ENCODE measurements around the gene MFRP.

The MFRP gene

GRCh38 chr11:119318240-119319135 is 28.0 kb downstream of the MFRP start:
- peak; percentile 34 for DNase-seq (ENCODE audit: low spot score)

- no peak for DNase-seq (ENCODE audit: low spot score)
These were observed 28.8 kb downstream of the MFRP start for GRCh38 chr11:119317592-119318239.

- no peak for DNase-seq (ENCODE audit: low spot score)
These were observed 29.5 kb downstream of the MFRP start, which contains the start of gene MCAM for GRCh38 chr11:119316729-119317591. TSS of gene MCAM (minus strand) at chr11:119317130. CDS start at chr11:119317101, 29 bp downstream.

GRCh38 chr11:119316016-119316728 is 30.3 kb downstream of the MFRP start:
- no peak for DNase-seq (ENCODE audit: low spot score)

- DNase-seq (ENCODE audit: low spot score), result peak; percentile 71
These were observed 31.1 kb downstream of the MFRP start for GRCh38 chr11:119315131-119316015.

GRCh38 chr11:119314726-119315125 is 31.8 kb downstream of the MFRP start:
- no peak for DNase-seq (ENCODE audit: low spot score)

- DNase-seq (ENCODE audit: low spot score), result no peak
These were observed 35.8 kb downstream of the MFRP start for GRCh38 chr11:119310682-119311052.

GRCh38 chr11:119309953-119310681 is 36.4 kb downstream of the MFRP start:
- no peak for DNase-seq (ENCODE audit: low spot score)

GRCh38 chr11:119309411-119309810 is 37.1 kb downstream of the MFRP start:
- no peak for DNase-seq (ENCODE audit: low spot score)

GRCh38 chr11:119307974-119308373 is 38.5 kb downstream of the MFRP start:
- DNase-seq (ENCODE audit: low spot score), result no peak

GRCh38 chr11:119307219-119307618 is 39.3 kb downstream of the MFRP start:
- DNase-seq (ENCODE audit: low spot score), result no peak

- DNase-seq (ENCODE audit: low spot score), result no peak
These were observed 40.1 kb downstream of the MFRP start for GRCh38 chr11:119306373-119306890.

- no peak for DNase-seq (ENCODE audit: low spot score)
These were observed 40.7 kb downstream of the MFRP start for GRCh38 chr11:119305556-119306372.

GRCh38 chr11:119303227-119303718 is 43.2 kb downstream of the MFRP start:
- no peak for DNase-seq (ENCODE audit: low spot score)

GRCh38 chr11:119300198-119300964 is 46.1 kb downstream of the MFRP start:
- no peak for DNase-seq (ENCODE audit: low spot score)

- DNase-seq (ENCODE audit: low spot score), result no peak
These were observed 47.1 kb downstream of the MFRP start for GRCh38 chr11:119299416-119299815.

GRCh38 chr11:119298726-119299125 is 47.8 kb downstream of the MFRP start:
- DNase-seq (ENCODE audit: low spot score), result no peak

GRCh38 chr11:119297938-119298337 is 48.6 kb downstream of the MFRP start:
- no peak for DNase-seq (ENCODE audit: low spot score)

All from NAMALWA (cell line).